HG02885 (cell line): ENCODE measurements around the gene GABRG2.

ENCODE experiments used
- ATAC-seq: cut with Tn5 transposase; IDR thresholded peaks from one replicate; pipeline ENCODE4 v1.9.1; 2021; ENCODE audit warnings: mild to moderate bottlenecking; ENCODE audit not compliant: unreplicated experiment, poor library complexity

Gene GABRG2

GRCh38 chr5:162187371-162187770 is 119.8 kb downstream of the GABRG2 start:
- ATAC-seq: no peak

DNA sequence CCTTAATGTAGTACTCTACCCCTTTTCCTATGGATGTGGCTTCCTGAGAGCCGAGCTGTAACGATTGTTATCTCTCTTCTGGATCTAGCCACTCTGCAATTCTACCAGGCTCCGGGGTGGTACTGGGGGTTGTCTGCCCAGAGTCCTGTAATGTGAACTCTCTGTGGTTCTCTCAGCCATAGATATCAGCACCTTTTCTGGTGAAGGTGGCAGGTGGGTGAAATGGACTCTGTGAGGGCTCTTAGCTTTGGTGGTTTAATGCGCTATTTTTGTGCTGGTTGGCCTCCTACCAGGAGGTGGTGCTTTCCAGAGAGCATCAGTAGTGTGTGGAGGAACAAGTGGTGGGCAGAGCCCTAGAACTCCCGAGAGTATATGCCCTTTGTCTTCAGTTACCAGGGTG is 122.1 kb downstream of the GABRG2 start:
- ATAC-seq: no peak

DNA sequence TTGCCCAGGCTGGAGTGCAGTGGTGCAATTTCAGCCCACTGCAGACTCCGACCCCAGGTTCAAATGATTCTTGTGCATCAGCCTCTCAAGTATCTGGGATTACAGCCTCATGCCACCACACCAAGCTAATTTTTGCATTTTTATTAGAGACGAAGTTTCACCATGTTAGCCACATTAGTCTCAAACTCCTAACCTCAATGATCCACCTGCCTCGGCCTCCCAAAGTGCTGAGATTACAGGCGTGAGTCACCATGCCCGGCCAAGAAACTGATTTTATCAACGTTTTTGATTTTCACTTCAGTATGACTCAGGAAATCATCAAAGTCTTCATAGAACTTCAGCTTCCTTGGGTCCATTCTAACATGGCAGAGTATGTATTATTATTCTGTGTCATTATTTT is 125.4 kb downstream of the GABRG2 start:
- ATAC-seq: no peak

DNA sequence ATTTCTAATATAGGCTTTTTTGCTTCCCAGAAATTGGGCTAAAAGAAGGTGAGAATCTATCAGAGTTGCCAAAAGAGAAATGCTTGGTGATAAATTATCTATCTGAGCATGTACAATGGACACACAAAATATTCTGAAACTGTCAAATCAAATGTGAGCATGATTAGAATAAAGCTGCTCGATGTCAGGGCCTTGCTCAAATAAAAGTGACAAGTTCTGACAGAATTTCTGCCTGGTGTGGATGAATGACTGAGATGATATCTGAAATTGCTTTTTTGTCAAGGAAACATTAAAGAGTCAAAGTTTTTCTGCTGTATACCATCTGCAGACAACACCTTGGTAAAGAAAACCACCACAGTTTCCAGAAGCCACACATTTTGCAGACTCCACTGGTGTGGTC is 128.8 kb downstream of the GABRG2 start:
- no peak for ATAC-seq

GRCh38 chr5:162202285-162202880 is 134.8 kb downstream of the GABRG2 start:
- no peak for ATAC-seq
